Urothelium cell line (cell line): ENCODE measurements around the gene EXTL1.
A peak's percentile ranks its signal among the peaks of the same experiment; 100 is the strongest.

Source experiments
- DNase-seq: peaks from one replicate; pipeline ENCODE4 v3.0.0; 2011; ENCODE audit warnings: low spot score, mixed read lengths
- FAIRE-seq: peaks from 2 replicates; lab custom pipeline; 2011; peaks lifted over from hg19 to GRCh38; lab: Jason Lieb, UNC

EXTL1 gene

DNA sequence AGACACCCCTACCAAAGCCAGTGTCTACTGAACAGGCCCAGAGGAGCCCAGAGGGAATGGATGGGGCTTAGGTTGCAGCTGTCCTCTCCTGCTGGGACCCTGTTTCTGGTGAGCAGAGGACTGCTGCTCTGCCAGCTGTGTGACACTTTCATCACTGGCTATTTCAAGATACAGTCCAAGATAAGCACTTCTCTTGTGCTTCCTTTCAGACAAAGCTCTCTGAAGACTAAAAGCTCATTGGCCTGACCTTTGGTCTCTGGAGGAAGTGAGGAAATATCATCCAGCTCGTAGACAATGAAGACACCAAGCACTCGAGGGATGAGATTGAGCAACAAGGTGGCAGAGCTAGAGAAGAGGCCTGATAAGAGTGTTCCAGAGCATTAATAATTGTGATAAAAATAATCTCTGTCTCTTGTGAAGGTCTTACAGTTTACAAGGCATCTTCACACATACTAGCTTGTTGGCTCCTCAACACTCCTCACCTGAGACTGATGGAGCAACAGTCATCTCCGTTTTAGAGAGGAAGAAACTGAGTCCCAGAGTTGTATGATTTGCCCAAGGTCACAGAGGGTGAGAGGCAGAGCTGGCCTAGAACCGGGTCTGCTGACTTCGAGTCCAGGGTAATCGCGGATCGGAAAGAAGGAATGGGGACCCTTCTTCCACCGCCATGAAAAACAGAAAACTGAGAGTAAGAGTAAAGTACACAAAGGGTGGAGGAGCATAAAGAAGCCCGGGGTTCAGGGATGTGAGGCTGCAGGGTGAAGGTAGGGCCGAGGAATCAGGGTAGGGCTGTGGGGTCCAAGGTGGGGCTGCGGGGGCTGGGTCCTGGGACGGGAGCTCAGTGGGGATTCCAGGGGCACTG, 24.4 kb upstream of the EXTL1 start:
- no peak for FAIRE-seq
- DNase-seq: no peak

DNA sequence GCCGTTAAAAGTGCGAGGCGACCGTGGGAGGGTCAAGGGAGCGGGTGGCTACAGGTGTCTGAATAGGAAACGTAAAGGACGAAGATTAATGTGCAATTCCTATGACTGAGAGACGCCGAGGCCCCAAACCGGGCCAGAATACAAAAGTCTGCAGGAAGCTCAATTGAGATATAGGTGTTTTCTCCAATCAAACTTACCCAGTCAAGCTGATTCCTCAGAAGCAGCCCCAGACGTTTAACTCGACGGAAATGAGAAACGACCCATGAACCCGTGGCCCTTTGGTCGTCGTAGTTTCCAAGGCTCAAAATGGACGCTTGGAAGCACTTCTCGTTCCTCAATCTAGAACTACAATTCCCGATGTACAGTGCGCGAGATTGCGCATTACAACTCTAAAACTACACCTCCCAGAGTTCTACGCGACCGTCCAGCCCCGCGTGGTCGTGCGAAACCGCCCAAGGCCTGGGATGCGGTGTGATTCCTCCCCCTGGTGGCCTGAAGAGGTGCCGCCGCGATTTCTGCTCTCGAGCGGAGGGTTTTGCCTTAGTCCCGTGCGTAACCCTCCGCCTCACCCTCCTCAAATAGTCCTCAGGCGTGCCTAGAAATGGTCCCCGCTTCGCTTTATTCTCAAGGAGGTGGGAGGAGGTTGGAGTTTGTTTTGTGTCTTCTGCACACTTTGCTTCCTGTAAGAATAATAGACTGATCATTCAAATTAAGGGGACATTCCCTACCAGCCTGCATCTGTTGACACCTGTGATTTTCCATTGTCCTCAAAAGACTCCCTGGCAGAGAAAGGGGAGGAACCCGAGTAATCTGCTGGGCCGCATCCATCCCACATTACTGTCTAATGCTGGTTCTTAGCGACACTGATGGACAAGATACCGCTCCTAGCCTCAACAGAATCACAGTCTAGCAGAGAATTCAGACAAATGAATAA, 23.5 kb upstream of the EXTL1 start, which contains the start of gene PAFAH2:
Gene PAFAH2 (minus strand): TSS at position 236 of the 934 bp plus-strand sequence. CDS start 7,247 bp downstream, outside the sequence.
- FAIRE-seq: no peak
- peak; percentile 96 for DNase-seq

DNA sequence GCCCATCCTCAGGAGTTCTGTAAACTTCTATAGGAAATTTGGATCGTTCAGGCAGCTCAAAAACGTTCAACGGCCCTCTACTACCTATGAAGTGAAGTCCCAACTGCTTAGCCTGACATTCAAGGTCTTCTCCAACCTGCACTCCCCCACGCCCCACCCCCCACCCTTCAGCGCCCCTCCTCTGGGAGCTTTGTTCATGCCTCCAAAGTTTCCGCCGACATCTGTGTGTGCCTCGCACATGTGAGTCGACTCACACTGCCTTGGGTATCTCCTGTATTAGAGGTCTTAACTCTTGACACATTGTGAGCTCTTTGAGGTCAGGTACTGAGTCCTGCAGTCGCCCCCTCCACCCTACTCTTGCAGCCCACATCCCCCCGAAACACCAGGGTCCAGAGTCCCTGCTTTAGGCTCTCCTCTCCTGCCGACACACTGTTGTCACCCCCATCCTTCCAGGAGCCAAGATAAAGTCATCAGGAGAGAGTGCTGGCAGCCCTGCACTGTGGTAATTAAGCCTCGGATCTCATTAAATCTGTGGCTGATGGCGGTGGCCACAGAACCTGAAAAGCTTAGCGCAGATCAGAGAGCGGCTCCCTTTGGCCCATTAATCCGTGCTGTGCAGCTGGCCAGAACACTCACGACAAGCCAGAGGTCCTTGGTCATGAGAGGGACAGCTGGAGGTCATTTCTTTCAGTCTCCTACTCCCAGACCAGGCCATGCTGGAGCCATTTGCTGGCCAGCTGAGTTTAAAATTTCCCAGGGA, 22.4 kb upstream of the EXTL1 start:
- DNase-seq (no peak), FAIRE-seq (no peak)

DNA sequence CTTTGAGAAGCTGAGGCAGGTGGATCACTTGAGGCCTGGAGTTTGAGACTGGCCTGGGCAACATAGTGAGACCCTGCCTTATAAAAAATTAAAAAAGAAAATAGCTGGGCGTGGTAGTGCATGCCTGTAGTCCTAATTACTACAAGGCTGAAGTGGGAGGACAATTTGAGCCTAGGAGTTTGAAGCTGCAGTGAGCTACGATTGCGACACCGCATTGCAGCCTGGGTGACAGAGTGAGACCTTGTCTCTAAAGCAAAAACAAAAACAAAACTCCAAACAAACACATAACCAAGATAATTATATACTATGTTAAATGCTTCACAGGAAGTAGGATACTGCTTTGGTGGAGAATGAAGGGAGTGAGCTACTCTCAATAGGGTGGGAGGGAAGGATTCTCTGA, 18.3 kb upstream of the EXTL1 start:
- no peak for FAIRE-seq
- no peak for DNase-seq

DNA sequence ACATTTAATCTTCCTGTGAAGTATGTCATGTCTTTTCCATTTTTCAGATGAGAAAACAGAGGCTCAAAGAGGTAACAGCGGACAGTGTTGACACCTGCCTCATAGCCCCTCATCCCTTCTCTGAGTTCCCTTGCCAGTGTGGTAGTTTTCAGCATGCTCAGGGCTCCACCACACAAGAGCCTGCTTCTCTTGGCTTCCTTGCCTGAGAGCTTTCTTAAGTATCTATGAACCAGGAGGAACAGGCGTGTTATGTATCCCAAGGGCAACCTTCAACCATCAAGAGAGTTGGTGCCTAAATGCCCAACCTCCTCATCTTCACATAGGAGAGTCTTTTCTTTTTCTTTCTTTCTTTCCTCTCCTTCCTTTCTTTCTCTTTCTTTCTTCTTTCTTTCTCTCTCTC, 17.8 kb upstream of the EXTL1 start:
- FAIRE-seq: no peak
- DNase-seq: no peak

DNA sequence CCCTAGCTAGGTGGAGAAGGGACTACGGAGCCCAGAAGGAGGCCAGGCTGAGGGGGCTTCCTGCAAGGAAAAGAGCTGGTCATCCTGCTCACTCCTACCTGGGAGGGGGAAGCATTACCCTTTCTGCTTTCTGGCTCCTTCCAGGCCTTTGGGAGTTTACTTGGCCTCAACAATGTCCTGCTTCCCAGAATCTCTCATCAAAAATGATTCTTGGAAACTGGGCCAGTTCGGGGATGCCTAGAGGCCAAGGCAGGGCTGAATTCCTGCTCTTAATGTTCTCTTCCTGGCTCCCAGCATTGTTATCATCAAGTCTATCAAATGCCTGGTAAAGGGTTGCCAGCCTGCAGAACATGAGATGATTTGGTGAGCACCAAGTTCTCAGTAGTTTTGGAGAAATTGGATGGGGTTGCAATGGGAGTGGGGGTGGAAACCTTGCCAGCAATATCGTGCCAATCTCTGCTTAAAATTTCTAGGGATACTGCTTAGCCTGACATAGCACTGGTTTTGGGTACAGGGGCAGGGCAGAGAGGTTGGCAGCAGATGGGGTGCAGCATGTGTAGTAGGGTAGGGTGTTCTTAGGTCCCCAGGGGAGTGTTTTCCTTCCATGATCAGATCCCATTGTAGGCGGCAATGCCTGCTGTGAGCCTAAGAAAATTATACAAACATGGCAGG, 16.0 kb upstream of the EXTL1 start:
- FAIRE-seq (no peak), DNase-seq (no peak)

DNA sequence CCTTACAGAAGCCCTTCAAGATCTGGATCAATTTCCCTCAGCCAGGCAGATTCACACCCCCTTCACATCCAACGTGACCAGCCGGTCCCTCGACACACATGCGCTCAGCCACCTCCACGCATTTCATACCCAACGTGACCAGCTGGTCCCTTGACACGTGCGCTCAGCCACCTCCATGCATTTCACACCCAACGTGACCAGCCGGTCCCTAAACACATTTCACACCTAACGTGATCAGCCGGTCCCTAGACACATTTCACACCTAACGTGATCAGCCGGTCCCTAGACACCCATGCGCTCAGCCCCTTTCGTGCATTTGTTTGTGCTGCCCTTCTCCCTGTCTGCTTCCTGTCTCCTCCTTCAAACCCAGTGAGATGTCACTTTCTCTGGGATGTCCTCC, 14.9 kb upstream of the EXTL1 start:
- no peak for DNase-seq
- FAIRE-seq: no peak

DNA sequence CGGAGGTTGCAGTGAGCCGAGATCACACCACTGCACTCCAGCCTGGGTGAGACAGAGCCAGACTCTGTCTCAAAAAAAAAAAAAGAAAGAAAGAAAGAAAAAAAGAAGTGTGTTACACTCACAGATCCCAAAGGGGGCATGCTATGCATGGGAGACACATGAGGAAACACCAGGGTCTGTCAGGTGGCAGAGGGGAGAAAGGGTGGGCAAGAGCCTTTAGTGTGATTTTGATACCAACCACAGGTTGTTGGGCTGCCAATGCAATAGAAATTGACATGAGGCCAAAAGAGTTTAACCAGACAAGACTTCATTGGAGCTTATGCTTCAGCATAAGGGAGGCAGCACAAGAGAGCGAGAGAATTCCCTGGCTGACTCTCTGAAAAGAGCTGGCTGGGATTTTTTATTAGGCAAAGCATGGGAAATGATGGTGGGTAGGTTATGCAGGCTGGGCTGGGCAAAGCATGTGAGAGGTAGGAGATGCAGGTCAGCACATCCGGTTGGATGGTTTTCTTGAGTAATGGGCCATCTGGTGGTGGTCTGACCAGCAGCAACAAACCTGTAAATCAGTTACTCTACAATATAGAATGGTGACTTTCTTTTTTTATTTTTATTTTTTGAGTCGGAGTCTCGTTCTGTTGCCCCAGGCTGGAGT, 11.7 kb upstream of the EXTL1 start:
- DNase-seq (no peak), FAIRE-seq (no peak)

DNA sequence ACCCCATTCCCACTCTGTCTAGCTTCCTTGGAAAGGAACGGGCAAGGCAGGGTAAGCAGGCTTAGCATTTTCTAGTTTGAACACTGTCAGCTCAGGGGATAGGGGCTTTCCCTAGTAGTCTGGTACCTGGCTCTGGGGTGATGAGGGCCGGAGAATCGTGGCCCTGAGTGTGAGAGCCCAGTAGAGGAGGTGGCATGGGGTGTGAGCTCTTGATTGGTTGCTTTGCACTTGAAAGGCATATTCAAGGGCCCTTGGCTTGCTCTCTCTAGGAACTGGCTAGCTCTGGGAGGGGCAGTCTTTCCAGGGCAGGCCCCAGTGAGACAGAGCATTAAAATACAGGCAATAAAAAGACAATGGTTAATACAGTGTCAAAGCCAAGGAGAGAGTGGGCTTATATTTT, 10.8 kb upstream of the EXTL1 start:
- DNase-seq (no peak), FAIRE-seq (no peak)

DNA sequence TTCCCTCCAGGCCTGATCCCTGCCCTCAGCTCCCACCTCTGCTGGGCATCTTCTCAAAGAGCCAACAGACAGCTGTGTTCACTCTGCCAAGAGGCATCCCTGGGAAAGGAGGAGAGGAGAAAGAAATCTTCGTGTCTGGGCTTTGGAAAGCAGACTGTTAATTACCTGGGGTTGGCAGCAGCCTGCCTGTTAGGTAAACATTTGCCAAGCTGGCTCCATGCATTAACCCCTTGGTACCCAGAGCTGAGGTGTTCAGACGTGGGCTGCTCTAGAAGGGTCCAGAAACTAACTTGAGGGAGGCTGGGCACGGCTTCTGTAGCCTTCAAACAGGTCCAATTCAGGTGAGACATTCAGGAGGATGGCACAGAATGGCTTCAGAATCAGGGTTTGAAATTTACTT, 8.7 kb upstream of the EXTL1 start:
- no peak for DNase-seq
- FAIRE-seq: no peak

DNA sequence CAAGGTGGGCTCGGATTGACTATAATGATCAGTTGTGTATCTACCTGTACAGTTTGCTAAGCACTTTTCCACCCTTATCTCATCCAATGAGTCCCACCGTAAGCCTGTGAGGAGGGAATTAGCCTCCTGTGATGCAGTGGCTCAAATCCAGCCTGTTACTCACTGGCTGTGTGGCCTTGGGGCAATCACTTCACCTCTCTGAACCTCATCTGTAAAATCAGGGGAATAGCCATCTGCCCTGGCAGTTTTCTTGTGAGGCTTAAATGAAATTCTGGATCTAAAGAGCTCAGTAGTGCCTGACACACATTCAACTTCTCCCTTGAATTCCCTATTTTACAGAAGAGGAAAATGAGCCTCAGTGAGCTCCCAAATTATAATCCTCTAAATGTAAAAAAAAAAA, 7.4 kb upstream of the EXTL1 start:
- DNase-seq: no peak
- FAIRE-seq: no peak

DNA sequence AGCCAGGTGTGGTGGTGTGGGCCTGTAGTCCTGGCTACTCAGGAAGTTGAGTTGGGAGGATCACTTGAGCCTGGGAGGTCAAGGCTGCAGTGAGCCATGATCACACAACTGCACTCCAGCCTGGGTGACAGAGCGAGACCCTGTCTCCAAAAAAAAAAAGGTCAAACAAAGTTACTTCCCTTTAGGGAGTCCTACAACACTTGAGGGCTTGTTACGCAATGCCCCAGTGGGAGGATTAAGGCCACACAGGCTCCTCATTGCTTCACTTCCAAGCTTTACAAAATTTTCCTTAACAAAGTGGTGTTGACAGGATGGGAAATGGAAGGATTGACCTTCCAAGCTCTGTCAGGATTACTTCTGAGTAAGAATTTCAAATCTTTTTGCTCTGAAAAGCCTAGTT, 6.2 kb upstream of the EXTL1 start:
- no peak for FAIRE-seq
- DNase-seq: no peak

DNA sequence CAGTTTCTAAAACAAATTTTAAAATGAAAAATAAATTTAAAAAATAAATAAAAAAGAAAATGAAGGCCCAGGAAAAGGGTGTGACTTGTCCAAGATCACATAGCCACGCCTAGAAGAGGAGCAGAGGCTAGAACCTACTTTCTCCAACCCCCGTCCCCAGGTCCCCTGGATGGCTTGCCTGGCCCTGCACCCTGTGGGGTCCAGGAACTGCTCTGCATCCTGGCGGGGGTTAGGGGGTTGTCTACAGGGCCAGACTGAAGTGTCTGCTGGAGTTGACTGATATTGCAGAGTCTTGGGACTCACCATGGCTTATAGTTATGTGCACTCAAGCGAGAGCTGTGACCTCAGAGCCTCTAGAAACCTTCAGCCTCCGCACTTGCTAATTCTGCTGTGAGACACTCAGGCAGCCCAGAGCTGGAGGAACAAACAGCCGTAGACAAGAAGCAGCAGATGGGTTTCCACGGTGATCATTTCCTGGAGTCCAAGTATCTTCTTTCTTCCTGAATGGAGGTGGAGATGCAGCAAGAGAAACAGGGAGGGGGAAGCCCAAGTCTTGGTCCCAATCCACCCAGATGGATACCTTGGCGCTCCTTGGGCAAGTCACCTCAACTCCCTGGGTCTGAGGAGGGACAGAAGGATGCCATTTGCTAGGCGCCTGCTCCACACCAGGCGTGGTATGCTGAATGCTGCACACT, 5.2 kb upstream of the EXTL1 start:
- FAIRE-seq (no peak), DNase-seq (no peak)

DNA sequence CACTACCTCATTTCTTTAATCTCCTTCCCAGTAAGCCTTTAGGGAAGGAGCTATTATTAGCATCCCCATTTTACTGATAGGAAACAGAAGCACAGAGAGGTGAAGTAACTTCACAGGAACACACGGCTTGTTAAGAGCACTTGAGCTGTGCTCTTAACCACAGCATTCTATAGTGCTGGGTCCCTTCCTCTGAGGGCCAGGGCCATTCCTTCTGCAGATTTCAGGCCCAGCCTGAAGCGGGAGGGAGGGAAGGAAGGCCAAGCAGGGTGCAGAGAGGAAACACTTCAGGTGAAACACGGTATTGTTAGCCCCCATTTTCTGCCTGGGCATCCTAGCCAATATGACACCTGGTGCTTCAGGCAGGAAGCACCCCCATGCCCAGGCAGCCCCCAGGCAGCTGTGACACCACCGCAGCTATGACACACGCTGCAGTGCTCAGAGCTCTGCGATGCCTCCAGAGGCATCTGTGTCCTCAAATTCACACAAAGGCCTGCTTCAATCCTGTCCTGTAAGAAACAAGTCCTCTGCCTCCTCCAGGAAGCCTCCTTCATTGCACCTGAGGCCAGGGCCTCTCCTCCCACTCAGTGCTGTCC, 4.5 kb upstream of the EXTL1 start:
- FAIRE-seq: no peak
- no peak for DNase-seq

DNA sequence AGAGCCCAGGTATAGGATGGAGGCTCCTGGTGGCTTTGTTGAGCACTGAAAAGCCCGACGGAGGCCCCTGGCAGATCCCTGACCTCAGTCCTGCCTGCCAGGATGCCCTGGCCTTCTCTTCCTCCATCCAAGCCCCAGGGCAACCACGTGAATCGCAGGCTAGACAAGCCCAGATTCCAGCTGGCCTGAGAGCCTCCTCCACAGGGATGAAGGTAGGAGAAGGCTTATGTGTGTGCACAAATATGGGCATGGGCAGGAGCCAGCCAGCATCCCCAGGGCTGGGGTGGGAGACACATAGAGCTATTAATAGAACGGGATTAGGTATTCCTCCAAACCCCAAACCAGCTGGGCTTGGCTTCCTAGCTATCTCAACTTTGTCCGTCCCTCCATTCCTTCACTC, 4.0 kb upstream of the EXTL1 start:
- FAIRE-seq (no peak), DNase-seq (no peak)

DNA sequence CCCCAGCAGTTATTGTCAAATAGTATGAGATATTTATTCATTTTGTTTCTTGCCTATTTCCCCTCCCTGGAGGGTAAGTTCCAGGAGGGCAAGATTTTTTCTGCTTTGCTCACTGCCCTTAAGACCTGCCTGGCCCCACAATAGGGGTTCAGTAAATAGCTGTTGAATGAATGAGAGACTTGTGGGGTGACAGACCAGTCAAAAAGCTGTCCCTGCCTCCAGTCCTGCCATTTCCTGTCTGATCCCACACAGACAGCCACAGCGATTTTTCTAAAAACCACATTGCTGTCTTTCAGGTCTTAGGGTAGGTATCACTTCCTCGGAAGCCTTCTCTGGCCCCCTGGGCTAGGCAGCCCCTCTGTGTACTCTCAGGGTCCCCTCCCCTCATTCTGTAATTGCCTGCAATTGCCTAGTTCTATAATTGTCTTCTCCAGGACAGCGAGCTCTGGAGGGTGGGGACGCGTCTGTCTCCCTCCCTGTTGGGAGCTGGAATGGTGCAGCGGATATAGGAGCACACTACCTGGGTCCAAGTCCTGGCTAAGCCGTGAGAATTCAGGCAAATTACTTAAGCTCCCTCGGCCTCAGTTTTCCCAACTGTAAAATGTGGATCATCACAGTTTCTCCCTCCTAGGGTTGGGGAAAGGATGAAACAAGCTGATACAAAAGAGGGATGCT, 1.8 kb upstream of the EXTL1 start:
- DNase-seq (no peak), FAIRE-seq (no peak)

DNA sequence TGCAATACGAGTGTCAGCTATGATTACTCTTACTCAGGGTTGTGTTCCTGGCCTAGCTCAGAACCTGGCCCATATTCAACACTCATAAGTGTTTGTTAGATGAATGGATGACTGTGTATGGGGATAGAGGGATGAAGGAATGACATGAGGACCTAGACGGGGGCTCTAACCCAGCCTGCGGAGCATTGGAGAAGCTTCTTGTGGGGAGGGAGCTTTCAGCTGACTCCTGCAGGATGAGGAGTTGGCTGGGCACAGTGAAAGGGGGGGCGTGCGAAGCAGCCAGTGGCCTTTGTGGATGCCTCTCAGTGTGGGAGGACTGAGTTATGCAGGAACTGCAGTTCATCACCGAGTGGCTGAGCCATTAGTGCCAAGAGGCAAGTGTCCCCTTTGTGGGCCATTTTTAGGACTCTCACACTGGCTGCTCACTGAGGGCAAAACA, 1.2 kb upstream of the EXTL1 start:
- no peak for DNase-seq
- peak; percentile 42 for FAIRE-seq

DNA sequence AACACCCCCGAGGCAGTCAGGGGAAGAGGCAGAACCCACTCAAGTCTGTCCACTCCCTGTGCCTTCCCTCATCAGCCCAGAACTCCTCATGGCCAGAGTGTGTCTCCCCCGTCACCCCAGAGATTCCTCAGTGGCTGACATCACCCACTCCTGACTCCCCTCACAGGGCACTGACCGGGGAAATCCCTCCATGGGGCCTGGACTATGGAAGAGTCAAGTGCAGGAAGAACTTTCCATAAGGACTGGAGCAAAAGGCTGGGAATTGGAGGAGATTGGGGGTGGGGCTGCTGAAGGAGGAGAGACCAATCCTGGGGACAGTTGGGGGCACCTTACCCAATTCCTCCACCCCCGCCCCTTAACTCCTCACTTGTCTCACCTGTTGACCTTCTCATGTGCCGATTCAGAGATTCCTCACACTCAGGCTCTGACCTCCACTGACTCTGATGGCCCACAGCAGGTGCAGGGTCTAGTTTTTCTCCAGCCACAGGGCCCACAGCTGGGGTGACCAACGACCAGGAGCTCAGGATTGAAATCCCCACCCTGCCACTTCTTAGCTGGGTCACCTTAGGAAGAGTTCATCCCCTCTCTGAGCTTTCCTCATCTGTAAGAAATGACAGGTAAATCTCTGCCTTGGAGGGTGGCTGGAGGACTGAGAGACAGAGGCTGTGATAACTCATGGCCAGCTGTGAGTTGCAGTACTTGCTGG, 481 bp upstream of the EXTL1 start:
- DNase-seq (no peak), FAIRE-seq (no peak)
